Stimulated activated CD8-positive, alpha-beta memory T cell treated with anti-CD3 and anti-CD28 coated beads, Interleukin-12 subunit alpha, Interleukin-12 subunit beta, amount 100 ng/mL, for 1 hour (primary cell): ENCODE results near the gene NLRP10.
"Not testable (repeated sequence)": the region's sequence is repeated elsewhere in the genome, so short reads cannot be mapped to it uniquely, and the experiment has no call there.

Source experiments
- DNase-seq: peaks from one replicate; pipeline ENCODE4 v3.0.0-alpha.2; 2020; ENCODE audit warnings: low read depth

The NLRP10 gene

GRCh38 chr11:7965386-7965785 lies at the start of gene NLRP10:
TSS of gene NLRP10 (minus strand) at chr11:7965447. CDS start at chr11:7963495, 1,952 bp downstream.
- no peak for DNase-seq

- no peak for DNase-seq
Measured at GRCh38 chr11:8013833-8014232, 48.6 kb upstream of the NLRP10 start.

GRCh38 chr11:8011981-8012444 lies 46.8 kb upstream of the NLRP10 start:
- no peak for DNase-seq

GRCh38 chr11:8011371-8011770 lies 46.1 kb upstream of the NLRP10 start:
- no peak for DNase-seq

- DNase-seq: no peak
Measured at GRCh38 chr11:8009856-8010255, 44.6 kb upstream of the NLRP10 start.

- DNase-seq: no peak
Measured at GRCh38 chr11:8008212-8008611, 43.0 kb upstream of the NLRP10 start.

GRCh38 chr11:8006349-8006977 lies 41.2 kb upstream of the NLRP10 start:
- peak; percentile 15 for DNase-seq

GRCh38 chr11:8005556-8005955 lies 40.3 kb upstream of the NLRP10 start:
- DNase-seq: no peak

GRCh38 chr11:8004008-8004407 lies 38.8 kb upstream of the NLRP10 start:
- no peak for DNase-seq

- DNase-seq: no peak
Measured at GRCh38 chr11:8003187-8003586, 37.9 kb upstream of the NLRP10 start.

GRCh38 chr11:8002676-8003075 lies 37.4 kb upstream of the NLRP10 start:
- no peak for DNase-seq

- DNase-seq: no peak
Measured at GRCh38 chr11:8000390-8000789, 35.1 kb upstream of the NLRP10 start.

GRCh38 chr11:7999795-8000194 lies 34.5 kb upstream of the NLRP10 start:
- DNase-seq: no peak

- no peak for DNase-seq
Measured at GRCh38 chr11:7994581-7995278, 29.5 kb upstream of the NLRP10 start.

GRCh38 chr11:7987560-7987883 lies 22.3 kb upstream of the NLRP10 start:
- not testable (repeated sequence) for DNase-seq

- peak; percentile 83 for DNase-seq
Measured at GRCh38 chr11:7986768-7987559, 21.7 kb upstream of the NLRP10 start, which contains the start of gene EIF3F. TSS of gene EIF3F (plus strand) at chr11:7987337. CDS start at chr11:7987353, 16 bp downstream.

- DNase-seq: no peak
Measured at GRCh38 chr11:7983832-7984590, 18.8 kb upstream of the NLRP10 start.

- no peak for DNase-seq
Measured at GRCh38 chr11:7982582-7983119, 17.4 kb upstream of the NLRP10 start.

GRCh38 chr11:7981619-7982157 lies 16.4 kb upstream of the NLRP10 start:
- DNase-seq: no peak

- DNase-seq: no peak
Measured at GRCh38 chr11:7977232-7977917, 12.1 kb upstream of the NLRP10 start.

GRCh38 chr11:7974668-7975067 lies 9.4 kb upstream of the NLRP10 start:
- DNase-seq: no peak
